HL-60/S4 treated with retinoic acid at 250 ng/mL for 4 days and 3 days (cell line): ENCODE measurements around the gene STK32B.
"Not testable (repeated sequence)": the region's sequence is repeated elsewhere in the genome, so short reads cannot be mapped to it uniquely, and the experiment has no call there.

ENCODE experiments used
- in situ Hi-C: fragments of 300-500 bp; cut with MboI; formaldehyde crosslinking; loops from 2 replicates; pipeline ENCODE4 v1.7.0; 2022; ENCODE audit warnings: low sequenced_read_pairs

Gene STK32B

DNA sequence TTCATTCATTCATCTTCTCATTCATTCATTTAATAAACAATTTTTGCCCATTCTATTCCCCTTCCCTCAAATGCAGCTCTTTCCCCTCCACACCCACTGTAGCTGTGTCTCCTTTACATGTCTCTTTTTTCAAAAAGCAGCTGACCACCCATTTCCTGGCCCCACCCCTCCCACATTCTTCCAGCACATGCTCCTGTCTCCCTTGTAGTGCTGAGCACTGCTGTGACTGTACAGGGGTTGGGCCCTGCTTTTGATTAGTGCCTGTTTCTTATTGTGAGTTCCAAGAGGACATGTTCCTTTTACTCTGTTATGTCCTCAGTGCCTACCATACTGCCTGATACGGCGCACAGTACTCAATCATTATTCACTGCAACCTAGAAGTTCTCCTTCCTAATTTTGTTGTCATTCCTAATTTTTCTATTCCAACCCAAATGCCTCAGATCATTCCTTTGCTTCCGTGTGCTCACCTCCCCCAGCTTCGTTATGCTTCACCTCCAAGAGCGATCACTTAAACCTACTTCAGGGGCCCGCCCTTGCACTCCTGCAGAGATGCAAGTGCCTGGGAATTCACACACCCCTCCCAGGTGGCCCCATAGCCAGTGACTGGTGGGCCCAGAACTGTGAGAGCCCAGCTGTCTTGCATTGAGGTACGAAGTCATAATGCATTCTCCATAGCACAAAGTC lies 152.2 kb downstream of the STK32B start:
- in situ Hi-C loops: no loop called here

- in situ Hi-C loops: no loop called here
These were observed 152.7 kb downstream of the STK32B start for GRCh38 chr4:5203993-5204310.

- in situ Hi-C loops: no loop called here
These were observed 153.5 kb downstream of the STK32B start for GRCh38 chr4:5204781-5205180.

- in situ Hi-C loops: no loop called here
These were observed 154.9 kb downstream of the STK32B start for GRCh38 chr4:5206016-5206790.

GRCh38 chr4:5209862-5210261 lies 158.6 kb downstream of the STK32B start:
- in situ Hi-C loops: no loop called here

DNA sequence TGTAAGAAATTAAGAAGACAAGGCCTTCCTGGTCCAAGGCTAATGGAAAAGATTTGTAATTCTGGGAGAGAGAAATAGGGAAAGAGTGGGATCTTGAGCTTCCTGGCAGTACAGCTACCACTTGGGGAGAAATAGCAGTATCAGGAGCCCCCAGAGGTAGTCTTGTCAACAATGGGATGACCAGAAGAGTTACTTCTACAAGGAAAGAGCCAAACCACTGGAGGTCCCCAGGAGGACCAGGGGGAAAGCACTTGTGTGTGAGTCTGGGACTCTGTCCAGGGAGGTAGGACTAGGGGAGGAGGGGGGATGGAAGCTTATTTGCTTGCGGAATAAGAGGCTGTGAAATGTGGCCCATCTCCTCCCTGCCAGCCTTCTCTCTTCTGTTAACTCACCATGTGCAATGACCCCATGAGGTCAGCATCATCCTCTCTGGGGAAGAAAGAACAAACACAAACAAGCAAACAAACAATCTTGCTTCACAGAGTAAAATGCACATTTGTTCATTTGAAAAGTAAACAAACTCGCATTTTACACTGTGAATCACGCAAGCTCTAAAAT lies 160.1 kb downstream of the STK32B start:
- in situ Hi-C loops: no loop called here

GRCh38 chr4:5212255-5213013 lies 161.2 kb downstream of the STK32B start:
- in situ Hi-C loops: no loop called here

DNA sequence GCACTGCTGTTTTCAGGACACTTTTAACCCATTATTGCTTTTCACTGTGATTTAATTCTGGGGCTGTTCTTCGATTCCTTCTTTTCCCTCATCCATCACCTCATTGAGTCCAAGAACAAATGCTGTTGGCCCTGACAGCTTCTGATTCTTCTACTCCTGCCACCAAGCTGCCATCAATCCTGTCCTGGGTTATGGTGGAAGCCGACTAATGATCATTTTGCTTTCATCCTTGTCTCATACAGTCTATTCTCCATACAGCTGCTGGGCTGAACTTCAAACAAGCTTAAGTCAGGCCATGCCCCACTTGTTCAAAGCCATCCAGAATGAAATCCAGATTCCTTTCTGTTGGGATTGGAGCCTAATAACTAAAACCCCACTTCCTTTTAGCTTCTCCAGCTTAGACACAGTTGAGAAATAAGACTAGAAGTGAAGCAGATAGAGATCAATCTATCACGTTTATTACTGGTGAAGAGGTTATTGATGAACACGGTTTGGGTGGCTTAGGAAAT lies 161.9 kb downstream of the STK32B start:
- in situ Hi-C loops: no loop called here

DNA sequence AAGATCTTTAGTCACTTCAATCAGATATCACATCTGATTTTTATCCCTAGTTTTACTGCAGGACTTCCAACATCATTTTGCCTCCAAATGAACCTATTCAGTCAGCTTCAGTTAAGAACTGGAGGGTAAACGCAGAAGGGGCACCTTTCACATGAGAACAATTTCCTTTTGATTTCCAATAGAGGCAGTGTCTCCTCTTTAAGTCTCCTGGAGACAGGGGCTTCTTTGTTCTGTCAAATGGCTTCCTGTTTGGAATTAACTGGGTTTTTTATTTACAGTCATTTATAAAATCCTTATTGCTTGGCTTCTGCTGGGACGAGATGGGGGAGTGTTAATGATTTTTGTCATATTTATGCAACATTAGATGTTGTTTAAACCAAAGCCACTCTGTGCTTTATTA lies 164.0 kb downstream of the STK32B start:
- in situ Hi-C loops: no loop called here

- in situ Hi-C loops: no loop called here
These were observed 166.1 kb downstream of the STK32B start for GRCh38 chr4:5217421-5217820.

DNA sequence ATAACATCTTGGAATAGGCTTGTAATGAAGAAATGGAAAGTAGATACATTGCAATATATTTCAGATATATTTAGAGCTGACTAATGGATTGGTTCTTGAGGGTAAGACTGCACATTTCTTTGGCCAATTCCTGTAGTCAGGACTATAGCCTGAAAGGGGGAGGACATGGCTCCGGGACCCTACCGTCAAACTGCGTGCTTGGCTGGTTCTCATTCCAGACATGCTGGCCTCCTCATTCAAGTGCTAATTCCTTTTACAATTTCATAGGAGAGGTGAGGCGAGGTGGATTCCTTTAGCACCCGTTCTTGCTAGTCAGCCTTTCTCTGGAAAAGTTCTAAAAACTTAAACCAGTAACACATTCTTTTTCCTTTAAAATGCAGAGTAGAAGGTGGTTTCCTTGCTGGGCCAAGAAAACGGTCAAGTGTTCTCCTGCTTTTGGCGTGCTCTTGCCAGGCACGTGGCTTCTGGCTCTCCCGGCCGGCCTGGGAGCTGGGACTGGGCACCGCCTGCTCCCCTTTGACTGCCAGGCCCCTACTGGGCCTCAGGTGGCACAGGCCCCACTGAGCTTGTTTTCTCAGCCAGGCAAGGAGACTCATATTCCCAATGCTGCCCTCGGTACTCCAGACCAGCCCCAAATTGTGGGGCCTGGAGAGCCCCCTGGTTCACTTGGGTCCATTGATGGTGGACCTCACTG lies 167.2 kb downstream of the STK32B start:
- in situ Hi-C loops: no loop called here

DNA sequence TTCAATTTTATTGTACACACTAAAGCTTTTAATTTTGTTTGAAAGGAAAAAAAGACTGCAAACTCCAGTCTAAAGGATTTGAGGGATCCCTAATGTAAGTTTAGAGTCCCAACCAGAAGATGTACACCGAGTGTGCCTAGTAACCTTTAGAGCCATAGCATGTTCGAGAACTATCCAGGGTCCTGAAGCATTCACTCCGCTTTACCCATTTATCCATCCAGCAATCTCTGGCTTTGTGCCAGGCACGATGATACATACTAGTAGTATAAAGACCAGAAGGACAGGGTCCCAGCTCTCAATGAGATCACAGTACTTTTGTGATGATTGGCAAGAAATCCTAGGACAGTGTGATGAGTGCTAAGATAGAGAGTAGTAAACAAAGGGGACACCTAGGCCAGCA lies 168.7 kb downstream of the STK32B start:
- in situ Hi-C loops: no loop called here

GRCh38 chr4:5222047-5222446 lies 170.8 kb downstream of the STK32B start:
- in situ Hi-C loops: no loop called here

DNA sequence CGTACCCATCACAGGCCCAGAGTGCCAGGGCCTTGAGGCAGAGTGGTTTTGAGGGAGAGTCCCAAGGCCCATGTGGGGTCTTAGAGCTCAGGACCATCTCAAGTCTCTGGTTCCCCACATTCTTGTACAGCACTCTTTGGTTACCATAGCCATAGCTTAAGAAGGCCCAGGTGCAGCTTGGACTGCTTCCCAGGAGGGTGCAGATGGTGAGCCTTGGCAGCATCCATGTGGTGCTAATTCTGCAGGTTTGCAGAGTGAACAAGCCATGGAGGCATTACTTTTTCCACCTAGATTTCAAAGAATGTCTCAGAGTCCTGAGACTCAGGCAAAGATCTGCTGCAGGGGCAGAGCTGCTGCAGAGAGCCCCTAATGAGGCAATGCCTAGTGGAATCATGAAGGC lies 171.7 kb downstream of the STK32B start:
- in situ Hi-C loops: no loop called here

DNA sequence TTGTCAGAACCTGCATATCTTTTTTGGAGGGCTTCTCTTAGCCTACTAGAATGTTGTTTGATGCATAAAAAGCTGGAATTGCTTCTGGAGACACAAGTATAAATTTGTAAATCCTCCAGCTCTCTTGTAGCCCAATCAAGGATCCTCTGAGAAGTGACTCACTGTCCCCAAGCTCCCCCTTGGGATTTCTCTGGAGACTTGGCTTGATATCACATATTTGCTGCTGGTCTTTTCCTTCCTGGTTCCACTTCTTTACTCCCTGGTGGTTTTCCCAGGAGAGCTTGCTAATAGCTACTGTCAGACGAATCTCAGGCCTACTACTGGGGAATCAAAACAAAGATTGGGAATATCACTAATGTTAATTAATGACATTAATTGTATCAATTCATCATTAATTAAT lies 173.1 kb downstream of the STK32B start:
- in situ Hi-C loops: no loop called here

GRCh38 chr4:5232549-5232948 lies 181.3 kb downstream of the STK32B start:
- in situ Hi-C loops: no loop called here

- in situ Hi-C loops: no loop called here
These were observed 185.9 kb downstream of the STK32B start for GRCh38 chr4:5237086-5237660.

GRCh38 chr4:5238173-5238572 lies 186.9 kb downstream of the STK32B start:
- in situ Hi-C loops: no loop called here

DNA sequence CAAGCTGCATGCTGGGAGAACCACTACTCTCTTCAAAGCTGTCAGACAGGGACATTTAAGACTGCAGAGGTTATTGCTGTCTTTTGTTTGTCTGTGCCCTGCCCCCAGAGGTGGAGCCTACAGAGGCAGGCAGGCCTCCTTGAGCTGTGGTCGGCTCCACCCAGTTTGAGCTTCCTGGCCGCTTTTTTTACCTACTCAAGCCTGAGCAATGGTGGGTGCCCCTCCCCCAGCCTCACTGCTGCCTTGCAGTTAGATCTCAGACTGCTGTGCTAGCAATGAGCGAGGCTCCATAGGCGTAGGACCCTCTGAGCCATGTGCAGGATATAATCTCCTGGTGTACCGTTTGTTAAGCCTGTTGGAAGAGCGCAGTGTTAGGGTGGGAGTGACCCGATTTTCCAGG lies 195.8 kb downstream of the STK32B start:
- in situ Hi-C loops: not testable (repeated sequence)

DNA sequence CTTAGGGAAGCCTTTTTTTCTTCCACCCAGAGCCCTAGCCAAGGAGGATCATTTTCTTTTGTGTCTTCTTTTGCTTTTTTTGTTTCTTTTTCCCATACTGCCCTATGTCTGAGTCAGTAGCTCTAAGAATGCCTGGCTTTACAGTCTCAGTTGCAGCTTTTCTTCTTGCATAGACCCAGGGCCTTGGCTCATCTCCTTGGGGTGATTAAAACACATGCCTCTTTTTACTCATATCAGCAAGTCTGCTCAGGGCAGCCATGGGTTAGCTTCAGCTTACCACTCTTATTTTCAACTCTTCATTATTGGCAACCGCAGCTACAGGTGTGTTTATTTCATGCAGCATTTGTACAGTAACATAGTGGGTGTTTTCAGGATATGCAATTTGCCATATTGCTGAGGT lies 196.5 kb downstream of the STK32B start:
- in situ Hi-C loops: no loop called here

DNA sequence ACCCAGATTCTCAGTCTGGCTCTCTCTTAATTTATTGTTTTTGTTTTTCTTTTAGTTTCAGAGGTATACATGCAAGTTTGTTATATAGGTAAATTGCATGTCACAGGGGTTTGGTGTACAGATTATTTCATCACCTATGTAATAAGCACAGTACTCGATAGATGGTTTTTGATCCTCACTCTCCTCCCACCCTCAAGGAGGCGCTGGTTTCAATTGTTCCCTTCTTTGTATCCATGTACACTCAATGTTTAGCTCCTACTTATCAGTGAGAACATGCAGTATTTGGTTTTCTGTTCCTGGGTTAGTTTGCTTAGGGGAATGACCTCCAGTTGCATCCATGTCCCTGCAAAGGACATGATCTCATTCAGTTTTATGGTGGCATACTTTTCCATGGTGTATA lies 198.4 kb downstream of the STK32B start:
- in situ Hi-C loops: no loop called here
